ENCODE measurements around the gene CHRNA3.
"Not testable (repeated sequence)": the region's sequence is repeated elsewhere in the genome, so short reads cannot be mapped to it uniquely, and the experiment has no call there.

Gene CHRNA3

GRCh38 chr15:78618064-78618463 lies 2.7 kb downstream of the CHRNA3 start:
- H3K27ac ChIP-seq = no peak overlapping the region
- TF ChIP-seq CTCF (IDR thresholded peaks at IDR 0.05) = no peak
- no peak overlapping the region for H3K4me3 ChIP-seq
- DNase-seq (ENCODE audit: low spot score) = no peak

- Histone ChIP-seq H3K4me3 (no peak overlapping the region), H3K27ac (no peak overlapping the region)
- no peak for DNase-seq (ENCODE audit: low spot score)
- no peak for TF ChIP-seq CTCF (IDR thresholded peaks at IDR 0.05)
These were observed 3.3 kb downstream of the CHRNA3 start for GRCh38 chr15:78617516-78617915.

GRCh38 chr15:78617076-78617475 lies 3.7 kb downstream of the CHRNA3 start:
- Histone ChIP-seq H3K27ac (no peak overlapping the region), H3K4me3 (no peak overlapping the region)
- DNase-seq (ENCODE audit: low spot score) = no peak
- TF ChIP-seq CTCF (IDR thresholded peaks at IDR 0.05) = no peak

- DNase-seq (ENCODE audit: low spot score) = no peak
- no peak overlapping the region for H3K4me3 ChIP-seq
- no peak for TF ChIP-seq CTCF (IDR thresholded peaks at IDR 0.05)
- no peak overlapping the region for H3K27ac ChIP-seq
These were observed 4.3 kb downstream of the CHRNA3 start for GRCh38 chr15:78616506-78616905.

- DNase-seq (ENCODE audit: low spot score) = no peak
- no peak overlapping the region for H3K4me3 ChIP-seq
- no peak for TF ChIP-seq CTCF (IDR thresholded peaks at IDR 0.05)
- H3K27ac ChIP-seq = no peak overlapping the region
These were observed 5.6 kb downstream of the CHRNA3 start for GRCh38 chr15:78615151-78615589.

GRCh38 chr15:78614021-78614420 lies 6.8 kb downstream of the CHRNA3 start:
- H3K4me3 ChIP-seq = no peak overlapping the region
- no peak for DNase-seq (ENCODE audit: low spot score)
- no peak for TF ChIP-seq CTCF (IDR thresholded peaks at IDR 0.05)
- no peak overlapping the region for H3K27ac ChIP-seq

- DNase-seq (ENCODE audit: low spot score); H3K4me3 ChIP-seq; H3K27ac ChIP-seq: not testable (repeated sequence)
These were observed 11.2 kb downstream of the CHRNA3 start for GRCh38 chr15:78609551-78609950.

- DNase-seq (ENCODE audit: low spot score) = no peak
- Histone ChIP-seq H3K27ac (no peak overlapping the region), H3K4me3 (no peak overlapping the region)
- no peak for TF ChIP-seq CTCF (IDR thresholded peaks at IDR 0.05)
These were observed 15.1 kb downstream of the CHRNA3 start for GRCh38 chr15:78605680-78606079.
